Keratinocyte (primary cell): Measurements from ENCODE around the gene GNS. TPM values are rescaled to one million over a fixed set of nuclear protein-coding genes. Genes with fewer than 3 reads are reported as not detected.
"Not testable (repeated sequence)": the region's sequence is repeated elsewhere in the genome, so short reads cannot be mapped to it uniquely, and the experiment has no call there.

Source experiments
- DNase-seq: peaks from one replicate; pipeline ENCODE4 v3.0.0-alpha.2; 2011; ENCODE audit warnings: low read depth, missing footprints, low spot score
- FAIRE-seq: peaks from 2 replicates; lab custom pipeline; 2011; peaks lifted over from hg19 to GRCh38; lab: Jason Lieb, UNC
- H2AFZ ChIP-seq: 2 replicates; pipeline ENCODE4 v1.6.0; 2012; ENCODE audit warnings: low read length, control low read depth, inconsistent platforms; ENCODE audit not compliant: control insufficient read depth
- H3K27ac ChIP-seq: 2 replicates; pipeline ENCODE4 v1.5.1; 2011; ENCODE audit warnings: low read length; ENCODE audit not compliant: control insufficient read depth, insufficient read depth
- H3K27me3 ChIP-seq: 3 replicates; pipeline ENCODE4 v1.6.0; 2011; ENCODE audit warnings: low read length; ENCODE audit not compliant: control insufficient read depth, insufficient read depth; ENCODE audit errors: extremely low read depth
- H3K36me3 ChIP-seq, 2 experiments: 2 replicates in 1 of 2; 3 replicates in 1 of 2; pipeline ENCODE4 v1.5.1; 2011; ENCODE audit warnings: low read length in 2 of 2, mild to moderate bottlenecking in 1 of 2; ENCODE audit not compliant: control insufficient read depth in 2 of 2, insufficient read depth in 2 of 2; ENCODE audit errors: extremely low read depth in 1 of 2
- H3K4me1 ChIP-seq: 3 replicates; pipeline ENCODE4 v1.5.1; 2011; ENCODE audit warnings: low read length; ENCODE audit not compliant: control insufficient read depth, insufficient read depth; ENCODE audit errors: extremely low read depth
- H3K4me2 ChIP-seq: 3 replicates; pipeline ENCODE4 v1.6.0; 2011; ENCODE audit warnings: low read depth, low read length; ENCODE audit not compliant: control insufficient read depth, insufficient read depth; ENCODE audit errors: extremely low read depth
- H3K4me3 ChIP-seq, 3 experiments: fragments of 200-600 bp in 1 of 3; sonication (generic) in 1 of 3; 2 replicates in 2 of 3; 3 replicates in 1 of 3; pipeline ENCODE4 v1.5.1; 2011 to 2016; ENCODE audit warnings: low read length in 3 of 3, mild to moderate bottlenecking in 3 of 3, control low read depth in 2 of 3, inconsistent platforms in 1 of 3, low read depth in 1 of 3, mixed read lengths in 1 of 3, mixed run types in 1 of 3, moderate library complexity in 1 of 3; ENCODE audit not compliant: control insufficient read depth in 2 of 3, insufficient read depth in 2 of 3; ENCODE audit errors: extremely low read depth in 1 of 3
- H3K79me2 ChIP-seq: 2 replicates; pipeline ENCODE4 v1.6.0; 2012; ENCODE audit warnings: low read length; ENCODE audit not compliant: control insufficient read depth, insufficient read depth
- H3K9ac ChIP-seq: 3 replicates; pipeline ENCODE4 v1.6.0; 2011; ENCODE audit warnings: low read length; ENCODE audit not compliant: control insufficient read depth, insufficient read depth; ENCODE audit errors: extremely low read depth
- H3K9me1 ChIP-seq: 3 replicates; pipeline ENCODE4 v1.6.0; 2011; ENCODE audit warnings: low read length; ENCODE audit not compliant: control insufficient read depth, insufficient read depth; ENCODE audit errors: extremely low read depth
- H3K9me3 ChIP-seq: 2 replicates; pipeline ENCODE4 v1.5.1; 2012; ENCODE audit warnings: low read depth, low read length; ENCODE audit not compliant: control insufficient read depth
- H4K20me1 ChIP-seq: 3 replicates; pipeline ENCODE4 v1.6.0; 2011; ENCODE audit warnings: low read length; ENCODE audit not compliant: control insufficient read depth, insufficient read depth; ENCODE audit errors: extremely low read depth
- CTCF ChIP-seq, 3 experiments: IDR thresholded peaks in 1 of 3; conservative IDR thresholded peaks in 1 of 3; optimal IDR thresholded peaks in 1 of 3; 2 replicates in 2 of 3; 3 replicates in 1 of 3; pipeline versions ENCODE3 to v1.5.1; 2011; ENCODE audit warnings: low read length in 3 of 3, mild to moderate bottlenecking in 3 of 3, moderate library complexity in 2 of 3, control low read depth in 1 of 3, inconsistent platforms in 1 of 3; ENCODE audit not compliant: insufficient read depth in 2 of 3; ENCODE audit errors: extremely low read depth in 1 of 3
- EZH2 ChIP-seq: IDR thresholded peaks from one replicate; pipeline ENCODE4 v1.6.1; 2012; ENCODE audit warnings: inconsistent platforms, mild to moderate bottlenecking, low read length, moderate library complexity
- dilution Hi-C: fragments of 300-500 bp; cut with MboI; formaldehyde crosslinking; loops from one replicate; pipeline ENCODE4 v1.7.0; 2020; ENCODE audit warnings: low sequenced_read_pairs; ENCODE audit not compliant: extremely low pct_ligation_motif_present
- polyA plus RNA-seq, 5 experiments: library from polyadenylated mRNA; depleted of rRNA in 3 of 5; stranded (reverse) in 3 of 5; stranded (forward) in 1 of 5; unstranded in 1 of 5; fragments of >200 nt; gene quantifications; 1 replicate in 1 of 5; 2 replicates in 3 of 5; 3 replicates in 1 of 5; pipeline versions ENCODE4 v1.2.1 to v1.2.3, GENCODE V29; 2011 to 2012; ENCODE audit warnings: missing spikeins in 2 of 5, low read depth in 1 of 5, low replicate concordance in 1 of 5

Gene GNS
- polyA plus RNA-seq, 1 donor (not counting 4 experiments of a cell fraction or from before 2014, with no cell fraction given): 57.8 TPM

- no peak overlapping the region for H3K4me3 ChIP-seq
Measured at GRCh38 chr12:64779354-64779974, 20.3 kb upstream of the GNS start.

GRCh38 chr12:64775147-64775736 is 16.0 kb upstream of the GNS start:
- H4K20me1 ChIP-seq, H3K9ac ChIP-seq, H3K4me3 ChIP-seq, H3K9me1 ChIP-seq, DNase-seq, H3K36me3 ChIP-seq, H3K79me2 ChIP-seq, H3K9me3 ChIP-seq, dilution Hi-C loops, H3K4me2 ChIP-seq, H3K27ac ChIP-seq, H3K4me1 ChIP-seq, H2AFZ ChIP-seq, FAIRE-seq: not testable (repeated sequence)
- peaks cover 14% of the 10 kb centered on the region for H3K27me3 ChIP-seq

More at GRCh38 chr12:64779354-64779974, 20.3 kb upstream of the GNS start:
- Histone ChIP-seq H3K4me1 (peaks cover 4% of the 10 kb centered on the region), H3K9ac (no peak overlapping the region), H2AFZ (no peak overlapping the region), H3K27ac (no peak overlapping the region), H4K20me1 (no peaks in the 10 kb centered on the region), H3K36me3 (no peaks in the 10 kb centered on the region), H3K27me3 (peaks cover 44% of the 10 kb centered on the region), H3K79me2 (no peaks in the 10 kb centered on the region), H3K9me3 (peaks cover 3% of the 10 kb centered on the region), H3K4me2 (no peak overlapping the region), H3K9me1 (no peaks in the 10 kb centered on the region)
- FAIRE-seq (no peak), DNase-seq (no peak)
- TF ChIP-seq CTCF (optimal IDR thresholded peaks at IDR 0.05 in 1 of 3, IDR thresholded peaks at IDR 0.05 in 1 of 3, conservative IDR thresholded peaks at IDR 0.05 in 1 of 3; ENCODE audit: extremely low read depth in 1 of 3, insufficient read depth in 2 of 3, low read length in 3 of 3) (no peak), EZH2 (no peak)
- dilution Hi-C loops: no loop called here
